GM18517 (cell line): ENCODE measurements around the gene IL2RA.
"Not testable (repeated sequence)": the region's sequence is repeated elsewhere in the genome, so short reads cannot be mapped to it uniquely, and the experiment has no call there.

Source experiments
- ATAC-seq: cut with Tn5 transposase; IDR thresholded peaks from one replicate; pipeline ENCODE4 v1.9.1; 2021; ENCODE audit warnings: mild to moderate bottlenecking, moderate library complexity; ENCODE audit not compliant: unreplicated experiment

The IL2RA gene

GRCh38 chr10:6083523-6084475 is 21.6 kb upstream of the IL2RA start:
- ATAC-seq, result no peak

DNA sequence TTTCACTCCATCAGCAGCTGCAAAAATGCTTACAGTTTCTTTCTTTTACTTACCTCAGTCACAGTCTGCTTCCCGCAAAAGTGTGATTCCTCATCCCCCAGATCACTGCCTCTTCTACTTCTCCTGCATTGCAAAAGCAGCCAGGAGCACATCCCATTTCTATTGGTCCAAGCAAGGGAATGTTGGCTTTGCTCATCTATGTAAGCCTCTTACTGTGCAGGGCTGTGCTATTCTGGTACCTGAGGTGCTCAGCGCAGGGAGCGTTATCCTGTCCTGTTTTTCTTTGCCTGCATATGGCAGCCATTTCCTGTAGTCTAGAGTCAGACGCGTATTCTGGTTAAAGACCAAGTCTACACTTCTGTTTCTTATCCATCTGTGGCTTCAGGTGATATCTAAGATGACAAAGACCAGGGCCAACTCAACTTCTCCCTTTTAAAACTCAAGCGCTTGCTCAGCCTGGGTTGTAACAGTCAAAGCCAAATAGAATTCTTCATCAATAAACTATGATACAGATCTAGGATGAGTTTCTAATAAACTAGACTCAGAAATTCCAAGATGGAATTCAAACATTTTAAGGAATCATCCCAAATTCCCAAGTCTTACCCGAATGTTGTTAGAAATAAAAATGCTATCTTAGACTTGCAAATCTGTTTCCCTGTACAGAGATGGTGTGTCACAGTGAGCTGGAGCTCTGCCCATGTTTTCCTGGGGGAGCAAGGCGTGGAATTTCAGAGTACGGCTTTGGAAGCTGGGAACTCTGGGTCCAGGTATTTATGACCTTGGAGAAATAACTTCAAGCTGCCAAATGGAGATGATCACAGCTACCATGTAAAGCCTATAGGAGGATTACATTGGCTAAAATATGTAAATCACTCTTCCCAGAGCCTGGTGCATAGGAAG is 20.6 kb upstream of the IL2RA start:
- no peak for ATAC-seq

DNA sequence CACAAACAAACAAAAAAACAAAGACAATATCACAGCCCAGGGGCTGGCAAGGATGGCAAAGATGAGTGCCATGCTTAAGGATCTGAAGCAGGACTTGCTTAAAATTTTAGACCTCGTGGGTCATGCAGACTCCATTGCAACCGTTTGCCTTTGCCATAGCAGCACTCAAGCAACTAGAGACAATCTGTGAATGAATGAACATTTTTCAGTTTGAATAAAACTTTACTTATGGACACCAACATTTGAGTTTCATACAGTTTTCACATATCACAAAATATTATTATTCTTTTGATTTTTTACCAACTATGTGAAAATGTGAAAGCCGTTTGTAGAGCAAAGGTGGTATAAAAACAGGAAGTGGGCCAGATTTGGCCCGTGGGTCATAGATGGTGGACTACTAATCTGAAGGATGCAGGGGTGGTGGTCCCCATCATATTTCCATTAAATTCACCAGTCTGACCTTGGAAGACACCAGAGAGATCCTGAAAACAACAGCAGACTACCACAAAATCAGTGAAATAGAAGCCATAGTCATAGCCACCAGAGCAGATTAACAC is 18.3 kb upstream of the IL2RA start:
- no peak for ATAC-seq

- ATAC-seq, result no peak
These were observed 16.9 kb upstream of the IL2RA start for GRCh38 chr10:6079044-6079443.

GRCh38 chr10:6077071-6077675 is 15.0 kb upstream of the IL2RA start:
- ATAC-seq, result no peak

DNA sequence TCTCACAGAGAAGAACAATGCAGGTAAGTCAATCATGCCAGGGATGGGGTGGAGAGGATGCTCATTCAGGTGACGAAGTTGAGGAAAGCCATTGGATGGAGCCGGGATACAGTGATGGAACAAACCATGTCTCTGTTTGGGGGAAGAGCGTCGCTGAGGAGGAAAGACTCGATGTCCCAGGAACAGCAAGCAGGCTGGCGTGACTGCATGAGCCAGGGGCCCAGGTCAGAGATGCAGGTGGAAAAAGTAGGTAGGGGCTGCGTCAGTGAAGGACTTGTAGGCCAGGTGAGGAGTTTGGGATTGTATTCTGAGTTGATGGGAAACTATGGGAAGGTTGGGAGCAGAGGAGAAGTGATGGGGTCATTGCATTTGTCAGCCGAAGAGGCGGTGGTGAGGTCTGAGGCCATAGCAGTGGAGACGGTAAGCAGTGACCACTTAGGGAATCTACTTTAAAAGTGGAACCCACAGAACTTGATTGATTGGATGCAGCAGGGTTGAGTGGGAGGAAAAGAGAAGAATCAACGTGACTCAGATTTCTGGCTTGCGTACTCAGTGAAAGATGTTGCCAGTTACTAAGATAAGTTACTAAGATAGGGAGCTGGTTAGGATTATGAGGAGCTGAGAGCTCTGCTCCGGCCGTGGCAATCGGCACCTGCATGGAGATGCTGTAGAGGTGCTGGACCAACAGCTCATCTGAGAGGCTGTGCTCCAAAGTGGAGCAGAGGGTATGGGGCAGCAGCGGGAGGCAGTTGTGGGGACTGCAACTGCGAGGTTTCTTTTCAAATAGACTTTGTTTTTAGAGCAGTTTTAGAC is 12.5 kb upstream of the IL2RA start:
- no peak for ATAC-seq

DNA sequence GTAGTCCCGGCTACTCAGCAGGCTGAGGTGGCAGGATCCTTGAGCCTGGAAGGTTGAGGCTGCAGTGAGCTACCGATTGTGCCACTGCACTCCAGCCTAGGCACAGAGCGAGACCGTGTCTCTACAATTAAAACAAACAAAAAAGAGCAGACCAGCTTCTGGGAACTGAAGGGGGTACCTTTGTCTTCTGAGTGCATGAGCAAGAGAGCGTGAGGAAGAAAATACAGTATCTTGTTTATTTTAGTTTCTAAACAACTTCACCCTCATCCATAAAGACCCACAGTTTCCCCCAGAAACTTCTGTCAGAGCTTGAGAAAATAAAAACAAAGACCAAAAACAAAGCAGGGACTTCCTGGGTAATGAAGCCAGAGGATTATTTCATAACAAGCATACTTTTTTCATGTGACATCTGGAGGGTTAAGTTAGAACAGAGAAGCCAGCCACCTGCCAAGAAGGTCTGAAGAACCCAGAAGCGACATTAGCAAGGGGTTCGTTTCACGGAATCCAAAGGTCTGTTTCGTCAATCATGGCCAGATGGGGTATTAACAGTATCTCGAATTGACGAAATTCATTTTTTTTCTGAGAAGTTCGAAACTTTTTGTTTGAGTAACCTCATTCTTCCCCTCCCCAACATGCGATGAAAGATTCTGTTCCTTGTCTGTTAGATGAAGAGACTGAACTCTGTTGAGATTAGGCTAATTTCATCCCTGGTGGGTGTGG is 10.2 kb upstream of the IL2RA start:
- peak; percentile 64 for ATAC-seq

DNA sequence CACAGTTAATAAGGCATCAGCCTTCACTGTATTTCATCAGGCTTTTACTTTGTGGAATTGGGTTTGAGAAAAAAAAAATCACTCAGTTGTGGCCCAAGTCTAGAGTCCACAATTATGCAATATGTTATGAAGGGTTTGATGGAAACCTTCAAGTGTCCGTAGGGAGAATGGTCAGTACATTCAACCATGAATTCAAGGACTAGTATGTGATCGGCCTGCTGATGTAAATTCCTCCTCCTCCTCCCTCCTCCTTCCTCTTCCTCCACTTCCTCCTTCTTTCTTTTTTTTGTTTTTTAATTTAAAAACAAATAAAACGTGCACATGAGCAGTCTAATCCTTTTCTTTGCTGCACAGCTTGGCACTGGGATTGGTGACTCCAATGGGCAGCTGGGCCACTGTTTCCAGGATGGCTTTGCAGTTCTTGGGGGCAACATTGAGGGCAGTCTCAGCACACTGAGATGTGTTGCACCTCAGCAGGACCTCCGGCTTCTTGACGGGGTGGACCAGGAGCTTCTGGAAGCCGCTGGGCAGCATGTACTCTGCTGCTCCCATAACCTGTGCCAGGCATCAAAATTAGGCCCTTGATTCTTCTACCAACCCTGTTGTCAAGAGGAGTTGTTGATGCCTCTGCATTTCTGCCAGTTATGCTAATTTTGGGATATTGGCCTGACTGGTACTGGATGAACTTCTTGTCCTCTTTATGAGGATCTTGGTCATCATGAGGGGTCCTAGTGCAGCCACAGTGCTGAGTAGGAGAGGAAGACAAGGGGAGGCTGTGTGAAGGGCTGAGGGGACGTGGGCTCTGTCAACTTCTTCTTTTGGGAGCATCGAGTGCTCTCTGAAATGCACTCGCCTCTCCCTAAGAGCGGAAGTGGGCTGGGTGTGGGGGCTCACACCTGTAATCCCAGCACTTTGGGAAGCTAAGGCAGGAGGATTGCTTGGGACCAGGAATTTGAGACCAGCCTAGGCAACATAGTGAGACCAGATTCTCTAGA is 9.3 kb upstream of the IL2RA start:
- no peak for ATAC-seq

GRCh38 chr10:6070660-6071059 is 8.5 kb upstream of the IL2RA start:
- no peak for ATAC-seq

GRCh38 chr10:6069081-6069931 is 7.1 kb upstream of the IL2RA start:
- ATAC-seq, result no peak

DNA sequence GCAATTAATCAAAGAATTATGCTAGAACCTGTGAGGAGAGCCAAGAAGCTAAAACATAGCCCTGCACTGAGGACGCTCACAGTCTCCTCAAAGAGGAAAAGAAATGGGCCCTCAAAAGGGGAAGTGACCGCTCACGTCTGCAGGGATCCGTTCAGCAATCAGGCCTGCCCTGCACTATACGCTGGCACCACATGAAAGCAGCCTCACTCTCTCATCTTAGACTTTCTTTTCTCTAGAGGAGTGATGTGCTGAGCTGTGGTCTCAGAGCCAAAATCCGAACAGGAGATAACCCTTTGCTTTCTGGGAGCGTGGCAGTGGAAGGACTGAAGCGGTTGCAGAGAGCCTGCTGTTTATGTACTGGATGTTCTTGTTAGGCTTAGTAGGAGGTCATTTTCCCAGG is 6.3 kb upstream of the IL2RA start:
- no peak for ATAC-seq

- ATAC-seq, result no peak
These were observed 5.8 kb upstream of the IL2RA start for GRCh38 chr10:6068006-6068405.

- ATAC-seq, result no peak
These were observed 5.3 kb upstream of the IL2RA start for GRCh38 chr10:6067457-6067856.

GRCh38 chr10:6065835-6066234 is 3.7 kb upstream of the IL2RA start:
- no peak for ATAC-seq

DNA sequence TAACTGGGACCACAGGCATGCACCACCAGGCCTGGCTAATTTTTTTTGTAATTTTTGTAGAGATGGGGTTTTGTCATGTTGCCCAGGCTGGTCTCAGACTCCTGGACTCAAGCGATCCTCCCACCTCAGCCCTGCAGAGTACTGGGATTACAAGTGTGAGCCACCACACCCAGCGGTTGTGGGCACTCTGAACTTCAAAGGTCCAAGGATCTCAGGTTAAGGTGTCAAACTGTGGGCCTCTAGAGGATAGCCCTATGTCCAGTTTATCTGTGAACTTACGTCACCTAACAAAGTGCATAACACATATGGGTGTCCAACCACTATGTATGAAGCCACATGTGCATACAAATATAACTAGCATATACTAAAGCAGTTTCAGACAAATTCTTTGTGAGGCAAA is 3.2 kb upstream of the IL2RA start:
- ATAC-seq, result no peak

DNA sequence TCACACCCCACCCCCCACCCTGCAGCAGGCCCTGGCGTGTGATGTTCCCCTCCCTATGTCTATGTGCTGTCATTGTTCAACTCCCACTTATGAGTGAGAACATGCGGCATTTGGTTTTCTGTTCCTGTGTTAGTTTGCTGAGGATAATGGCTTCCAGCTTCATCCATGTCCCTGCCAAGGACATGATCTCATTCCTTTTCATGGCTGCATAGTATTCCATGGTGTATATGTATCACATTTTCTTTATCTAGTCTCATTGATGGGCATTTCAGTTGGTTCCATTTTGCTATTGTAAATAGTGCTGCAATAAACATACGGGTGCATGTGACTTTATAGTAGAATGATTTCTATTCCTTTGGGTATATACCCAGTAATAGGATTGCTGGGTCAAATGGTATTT is 2.6 kb upstream of the IL2RA start:
- not testable (repeated sequence) for ATAC-seq

DNA sequence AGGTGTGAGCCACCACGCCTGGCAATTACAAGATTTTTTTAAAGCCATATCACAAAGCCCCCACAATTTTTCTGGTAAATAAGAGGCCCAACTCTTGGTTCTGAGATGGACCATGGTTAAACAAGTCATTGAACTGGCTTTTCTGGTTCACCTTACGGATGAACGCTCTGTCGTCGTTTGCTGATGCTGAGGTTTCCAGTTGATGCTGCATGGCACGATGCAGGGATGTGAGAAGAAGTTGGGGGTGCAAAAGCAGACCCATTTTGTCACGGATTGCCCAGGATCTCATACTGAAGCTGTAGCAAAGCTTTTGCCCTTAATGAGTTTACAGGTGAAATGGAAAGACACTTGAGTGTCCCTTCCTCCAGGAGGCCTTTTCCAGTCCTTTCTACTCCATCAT is 2.0 kb upstream of the IL2RA start:
- no peak for ATAC-seq
